Bronchial epithelial cell (primary cell): ENCODE data around the gene PCYT2. TPM values are rescaled to one million over a fixed set of nuclear protein-coding genes. Genes with fewer than 3 reads are reported as not detected.

ENCODE experiments used
- DNase-seq: peaks from one replicate; pipeline ENCODE4 v3.0.0-alpha.2; 2010; ENCODE audit warnings: low read depth
- FAIRE-seq: peaks from 2 replicates; lab custom pipeline; 2011; peaks lifted over from hg19 to GRCh38; lab: Jason Lieb, UNC
- H3K27me3 ChIP-seq: 2 replicates; pipeline ENCODE4 v1.5.1; 2011; ENCODE audit warnings: low read length; ENCODE audit not compliant: control insufficient read depth, insufficient read depth
- H3K36me3 ChIP-seq: 2 replicates; pipeline ENCODE4 v1.5.1; 2011; ENCODE audit warnings: low read length; ENCODE audit not compliant: control insufficient read depth, insufficient read depth
- H3K4me3 ChIP-seq: 2 replicates; pipeline ENCODE4 v1.5.1; 2011; ENCODE audit warnings: mild to moderate bottlenecking, low read depth, low read length, control low read depth
- total RNA-seq: library from RNA; depleted of rRNA; stranded (reverse); fragments of >200 nt; gene quantifications from 2 replicates; pipeline ENCODE4 v1.2.1, GENCODE V29; 2014
- TF ChIP-seq, protein P1 (sequence below): IDR thresholded peaks from 2 replicates; pipeline ENCODE4 v1.5.1; 2011; ENCODE audit warnings: mild to moderate bottlenecking, moderate library complexity, low read length, control low read depth, inconsistent platforms; ENCODE audit not compliant: insufficient read depth, severe bottlenecking

PCYT2 gene
- total RNA-seq, 1 donor from 2014 or later: 29.5 TPM

DNA sequence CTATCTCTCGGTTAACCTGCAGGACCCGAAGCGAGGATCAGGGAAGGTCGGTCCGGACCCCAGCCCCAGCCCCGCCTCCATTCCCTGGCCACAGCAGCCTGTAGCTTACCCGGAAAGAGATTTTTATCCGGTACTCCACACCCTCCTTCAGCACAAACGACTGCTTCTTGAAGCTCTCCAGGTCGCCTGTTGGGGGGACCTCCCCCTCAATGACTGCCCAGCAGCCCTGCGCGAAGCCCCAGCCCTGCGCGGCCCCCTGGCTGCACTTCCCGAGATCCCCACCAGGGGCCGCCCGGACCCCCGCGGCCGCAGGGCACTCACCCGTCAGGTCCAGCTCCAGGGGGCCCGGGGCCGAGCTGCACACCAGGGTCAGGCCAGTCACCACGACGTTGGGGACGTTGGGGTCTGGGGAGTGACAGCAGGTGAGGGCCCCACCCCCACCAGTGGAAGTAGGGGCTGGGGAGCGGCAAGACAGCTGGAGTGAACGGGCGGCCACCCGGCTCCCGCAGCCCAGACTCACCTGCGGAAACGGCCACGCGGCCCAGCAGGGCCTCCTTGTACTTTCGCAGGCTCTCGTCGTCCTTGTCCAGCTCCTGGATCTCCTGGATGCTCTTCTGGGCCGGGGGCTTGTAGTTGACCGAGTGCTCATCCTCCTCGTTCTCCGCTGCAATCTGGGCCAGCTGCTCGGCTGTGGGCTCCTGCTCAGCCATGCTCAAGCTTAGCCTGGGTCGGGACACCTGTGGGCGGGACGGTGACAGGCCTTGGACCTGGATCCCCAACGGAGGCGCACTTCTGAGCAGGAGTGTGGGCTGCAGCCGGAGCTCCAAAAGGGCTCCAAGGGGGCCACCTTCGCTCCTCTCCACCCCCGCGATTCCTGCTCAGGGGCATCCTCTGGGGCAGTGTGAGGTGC lies 41.7 kb downstream of the PCYT2 start:
- Histone ChIP-seq H3K27me3 (no peaks in the 10 kb centered on the region), H3K36me3 (peaks cover 28% of the 10 kb centered on the region), H3K4me3 (peak overlapping the region; percentile 68)
- TF ChIP-seq, protein P1, sequence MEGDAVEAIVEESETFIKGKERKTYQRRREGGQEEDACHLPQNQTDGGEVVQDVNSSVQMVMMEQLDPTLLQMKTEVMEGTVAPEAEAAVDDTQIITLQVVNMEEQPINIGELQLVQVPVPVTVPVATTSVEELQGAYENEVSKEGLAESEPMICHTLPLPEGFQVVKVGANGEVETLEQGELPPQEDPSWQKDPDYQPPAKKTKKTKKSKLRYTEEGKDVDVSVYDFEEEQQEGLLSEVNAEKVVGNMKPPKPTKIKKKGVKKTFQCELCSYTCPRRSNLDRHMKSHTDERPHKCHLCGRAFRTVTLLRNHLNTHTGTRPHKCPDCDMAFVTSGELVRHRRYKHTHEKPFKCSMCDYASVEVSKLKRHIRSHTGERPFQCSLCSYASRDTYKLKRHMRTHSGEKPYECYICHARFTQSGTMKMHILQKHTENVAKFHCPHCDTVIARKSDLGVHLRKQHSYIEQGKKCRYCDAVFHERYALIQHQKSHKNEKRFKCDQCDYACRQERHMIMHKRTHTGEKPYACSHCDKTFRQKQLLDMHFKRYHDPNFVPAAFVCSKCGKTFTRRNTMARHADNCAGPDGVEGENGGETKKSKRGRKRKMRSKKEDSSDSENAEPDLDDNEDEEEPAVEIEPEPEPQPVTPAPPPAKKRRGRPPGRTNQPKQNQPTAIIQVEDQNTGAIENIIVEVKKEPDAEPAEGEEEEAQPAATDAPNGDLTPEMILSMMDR: peak; percentile 75
- FAIRE-seq (no peak), DNase-seq (no peak)

DNA sequence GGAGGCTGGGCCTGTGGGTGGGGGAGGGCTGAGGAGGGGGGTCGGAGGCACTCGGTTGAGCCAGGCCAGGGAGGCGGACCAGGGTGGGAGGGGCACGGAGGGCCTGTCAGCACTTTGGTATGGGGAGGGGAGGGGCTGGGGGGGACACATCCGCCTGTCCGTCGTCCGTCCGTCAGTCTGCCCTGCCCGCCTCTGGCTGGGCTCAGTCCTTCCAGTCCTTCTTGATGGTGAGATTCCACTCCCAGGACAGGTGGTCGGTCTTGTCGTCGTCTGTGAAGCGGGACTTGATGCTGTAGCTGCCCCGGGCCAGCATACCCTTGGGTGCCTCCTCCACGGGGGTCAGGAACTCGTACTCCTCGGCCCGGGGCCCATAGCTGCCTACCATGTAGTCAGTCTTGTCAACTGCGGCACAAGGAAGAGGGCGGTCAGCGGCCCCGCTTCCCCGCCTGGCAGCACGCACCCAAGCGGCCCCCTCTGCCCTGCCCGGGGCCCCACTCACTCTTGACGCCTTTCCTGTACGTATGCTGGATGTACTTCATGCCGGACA lies 42.5 kb downstream of the PCYT2 start:
- peak; percentile 54 for DNase-seq
- Histone ChIP-seq H3K36me3 (peaks cover 30% of the 10 kb centered on the region), H3K4me3 (no peak overlapping the region), H3K27me3 (no peaks in the 10 kb centered on the region)
- no peak for FAIRE-seq
- TF ChIP-seq, protein P1: no peak

DNA sequence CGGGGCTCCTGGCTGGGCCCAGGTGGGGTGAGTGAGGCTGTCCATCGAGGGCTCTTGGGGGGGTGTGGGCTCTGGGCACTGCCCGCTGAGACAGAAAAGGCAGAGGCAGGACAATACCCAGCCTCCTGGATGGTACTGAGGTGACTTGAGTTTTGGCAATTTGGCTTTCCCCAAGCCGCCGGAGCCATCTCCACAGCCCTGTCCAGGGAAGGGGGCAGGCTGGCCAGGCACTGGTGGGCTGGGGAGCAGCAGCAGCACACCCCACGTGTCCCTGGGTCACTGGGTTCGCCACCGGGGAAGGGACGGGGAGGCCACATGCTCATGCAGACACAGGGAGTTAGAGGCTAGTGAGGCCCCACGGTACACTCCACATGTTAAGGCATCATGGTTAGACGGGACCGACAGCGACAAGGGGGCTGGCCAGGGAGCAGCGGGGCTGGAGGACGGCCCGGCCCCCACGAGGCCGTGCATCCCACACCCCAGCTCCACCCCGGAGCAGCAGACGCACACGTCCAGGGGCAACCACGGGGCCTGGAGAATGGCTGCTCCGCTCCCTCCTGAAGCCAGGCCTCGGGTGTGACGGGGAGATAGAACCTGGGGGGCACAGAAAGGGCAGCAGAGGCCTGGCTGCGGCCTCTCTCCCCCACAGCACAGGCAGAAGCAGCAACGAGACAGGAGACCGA lies 43.1 kb downstream of the PCYT2 start:
- FAIRE-seq: no peak
- DNase-seq: no peak
- Histone ChIP-seq H3K27me3 (no peaks in the 10 kb centered on the region), H3K4me3 (no peak overlapping the region), H3K36me3 (peaks cover 33% of the 10 kb centered on the region)
- TF ChIP-seq, protein P1: no peak

DNA sequence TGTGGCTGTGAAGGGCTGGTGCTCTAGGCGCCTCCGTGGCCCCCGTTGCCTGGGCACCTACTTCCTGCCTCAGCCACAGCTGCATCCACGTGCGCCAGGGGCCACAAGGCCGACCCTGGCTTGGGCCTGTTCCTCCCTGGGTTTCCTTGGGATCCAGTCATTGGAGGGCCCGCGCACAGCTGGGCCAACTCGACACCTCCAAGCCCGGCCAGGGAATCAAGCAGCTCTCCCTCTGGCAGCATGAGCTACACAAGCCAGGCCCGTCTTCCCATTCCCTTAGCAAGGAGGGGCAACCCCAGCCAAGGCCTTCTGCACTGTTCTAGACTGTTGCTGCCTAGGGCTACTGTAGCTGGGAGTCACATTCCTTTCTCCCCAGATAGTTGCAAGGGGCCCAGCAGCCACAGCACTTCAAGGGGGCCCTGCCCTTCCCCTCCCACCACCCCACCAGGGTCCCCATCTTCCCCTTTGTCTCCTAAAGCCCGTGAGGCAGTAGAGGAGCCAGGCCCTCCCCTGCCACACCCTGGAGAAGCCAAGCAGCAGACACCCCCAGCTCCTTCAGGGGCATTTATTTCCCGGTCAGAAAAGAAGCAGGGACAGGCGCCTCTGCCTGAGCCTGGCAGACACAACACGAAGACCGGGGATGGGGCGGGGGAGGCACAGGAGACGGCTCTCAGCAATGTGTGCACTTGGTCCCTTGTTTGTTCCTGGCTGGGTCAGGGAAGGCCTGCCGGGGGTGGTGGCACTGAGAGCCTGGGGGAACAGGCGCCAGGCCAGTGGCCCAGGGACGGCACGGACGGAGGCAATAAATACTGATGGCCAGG lies 43.8 kb downstream of the PCYT2 start:
- TF ChIP-seq, protein P1: no peak
- H3K27me3 ChIP-seq: no peaks in the 10 kb centered on the region
- peaks cover 34% of the 10 kb centered on the region for H3K36me3 ChIP-seq
- FAIRE-seq (no peak), DNase-seq (no peak)
- H3K4me3 ChIP-seq: no peak overlapping the region

DNA sequence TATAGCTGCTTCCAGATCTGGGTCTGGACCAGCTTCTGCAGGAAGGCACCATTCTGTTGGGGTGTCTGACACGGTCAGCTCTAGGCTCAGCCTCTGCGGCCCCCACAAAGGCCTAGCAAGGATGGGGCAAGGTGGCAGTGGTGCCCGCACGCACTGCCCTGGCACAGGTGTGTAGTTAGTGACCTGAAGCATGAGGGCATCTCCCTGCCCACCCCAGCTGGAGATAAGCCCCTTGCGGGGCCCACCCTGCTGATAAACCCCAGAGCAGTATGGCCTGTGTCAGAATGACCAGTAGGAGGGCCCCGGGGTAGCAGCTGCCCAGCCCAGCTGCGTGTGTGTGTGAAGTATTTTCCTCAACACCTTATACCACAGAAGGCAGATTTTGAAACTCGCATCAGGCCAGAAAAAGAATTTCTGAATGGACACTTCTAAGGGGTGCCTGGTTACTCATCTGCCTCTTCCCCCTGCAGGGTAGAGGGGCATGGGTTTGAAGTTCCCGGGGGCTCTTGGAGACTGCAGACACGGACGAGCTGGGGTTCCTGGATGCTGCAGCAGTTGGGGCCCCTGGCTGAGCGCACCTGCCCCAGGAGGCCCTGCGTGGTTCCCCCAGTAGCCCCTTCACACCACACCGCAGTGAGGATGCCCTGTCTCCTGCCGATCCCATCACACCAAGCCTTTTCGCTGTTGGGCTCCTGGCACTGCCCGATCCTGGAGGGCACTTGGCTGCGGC lies 44.6 kb downstream of the PCYT2 start:
- Histone ChIP-seq H3K27me3 (no peaks in the 10 kb centered on the region), H3K4me3 (no peak overlapping the region), H3K36me3 (peaks cover 34% of the 10 kb centered on the region)
- TF ChIP-seq, protein P1: no peak
- DNase-seq (no peak), FAIRE-seq (no peak)
